GM19397 (cell line): ENCODE data around the gene PFN2.
"Not testable (repeated sequence)": the region's sequence is repeated elsewhere in the genome, so short reads cannot be mapped to it uniquely, and the experiment has no call there.

Experiments used
- ATAC-seq: cut with Tn5 transposase; IDR thresholded peaks from one replicate; pipeline ENCODE4 v1.9.1; 2021; ENCODE audit warnings: mild to moderate bottlenecking, moderate library complexity; ENCODE audit not compliant: unreplicated experiment

The PFN2 gene

GRCh38 chr3:149970716-149971402, at the start of gene PFN2:
TSS of gene PFN2 (minus strand) at chr3:149970895. CDS start at chr3:149970856, 39 bp downstream.
- peak; percentile 56 for ATAC-seq

GRCh38 chr3:150015901-150016300, 45.2 kb upstream of the PFN2 start:
- ATAC-seq = no peak

- ATAC-seq = no peak
Measured at GRCh38 chr3:150014782-150015181, 44.1 kb upstream of the PFN2 start.

GRCh38 chr3:150013801-150014200, 43.1 kb upstream of the PFN2 start:
- ATAC-seq = no peak

GRCh38 chr3:150006794-150007193, 36.1 kb upstream of the PFN2 start:
- no peak for ATAC-seq

- ATAC-seq = no peak
Measured at GRCh38 chr3:150005243-150006112, 34.8 kb upstream of the PFN2 start.

GRCh38 chr3:150000641-150001040, 29.9 kb upstream of the PFN2 start:
- ATAC-seq = no peak

GRCh38 chr3:149999421-149999820, 28.7 kb upstream of the PFN2 start:
- no peak for ATAC-seq

GRCh38 chr3:149998946-149999345, 28.3 kb upstream of the PFN2 start:
- no peak for ATAC-seq

GRCh38 chr3:149992416-149993058, 21.8 kb upstream of the PFN2 start:
- ATAC-seq = no peak

GRCh38 chr3:149990423-149990948, 19.8 kb upstream of the PFN2 start:
- no peak for ATAC-seq

- ATAC-seq = no peak
Measured at GRCh38 chr3:149989307-149989706, 18.6 kb upstream of the PFN2 start.

- ATAC-seq = no peak
Measured at GRCh38 chr3:149983628-149984027, 12.9 kb upstream of the PFN2 start.

GRCh38 chr3:149983053-149983452, 12.4 kb upstream of the PFN2 start:
- not testable (repeated sequence) for ATAC-seq

GRCh38 chr3:149981979-149982378, 11.3 kb upstream of the PFN2 start:
- ATAC-seq = not testable (repeated sequence)

- ATAC-seq = no peak
Measured at GRCh38 chr3:149977386-149977785, 6.7 kb upstream of the PFN2 start.

GRCh38 chr3:149975919-149976318, 5.2 kb upstream of the PFN2 start:
- ATAC-seq = no peak

- ATAC-seq = peak; percentile 7
Measured at GRCh38 chr3:149971403-149972075, 844 bp upstream of the PFN2 start.

GRCh38 chr3:149969940-149970715, 567 bp downstream of the PFN2 start:
- peak; percentile 60 for ATAC-seq
